ENCODE results near the gene FXYD5.

The FXYD5 gene

GRCh38 chr19:35130761-35131720 is 23.5 kb upstream of the FXYD5 start:
- Histone ChIP-seq H3K27me3 (ENCODE audit: insufficient read depth, poor library complexity, severe bottlenecking) (no peaks in the 10 kb centered on the region), H3K36me3 (ENCODE audit: low read depth) (no peaks in the 10 kb centered on the region), H3K27ac (ENCODE audit: poor library complexity, severe bottlenecking) (no peak overlapping the region), H3K9me3 (ENCODE audit: severe bottlenecking) (no peaks in the 10 kb centered on the region), H3K4me3 (ENCODE audit: severe bottlenecking) (no peak overlapping the region), H3K4me1 (ENCODE audit: insufficient read depth, poor library complexity, severe bottlenecking) (no peaks in the 10 kb centered on the region)
- no peak for TF ChIP-seq CTCF (IDR thresholded peaks at IDR 0.05; ENCODE audit: poor library complexity, severe bottlenecking)
- ATAC-seq (ENCODE audit: low read depth) (no peak), DNase-seq (ENCODE audit: low spot score) (no peak)

GRCh38 chr19:35132254-35132653 is 22.3 kb upstream of the FXYD5 start:
- Histone ChIP-seq H3K27ac (ENCODE audit: poor library complexity, severe bottlenecking) (no peak overlapping the region), H3K9me3 (ENCODE audit: severe bottlenecking) (no peaks in the 10 kb centered on the region), H3K4me1 (ENCODE audit: insufficient read depth, poor library complexity, severe bottlenecking) (no peaks in the 10 kb centered on the region), H3K4me3 (ENCODE audit: severe bottlenecking) (no peak overlapping the region), H3K36me3 (ENCODE audit: low read depth) (no peaks in the 10 kb centered on the region), H3K27me3 (ENCODE audit: insufficient read depth, poor library complexity, severe bottlenecking) (no peaks in the 10 kb centered on the region)
- ATAC-seq (ENCODE audit: low read depth) (no peak), DNase-seq (ENCODE audit: low spot score) (no peak)
- no peak for TF ChIP-seq CTCF (IDR thresholded peaks at IDR 0.05; ENCODE audit: poor library complexity, severe bottlenecking)

GRCh38 chr19:35133826-35134225 is 20.7 kb upstream of the FXYD5 start:
- H3K27ac ChIP-seq (ENCODE audit: poor library complexity, severe bottlenecking) = no peak overlapping the region
- DNase-seq (ENCODE audit: low spot score) (no peak), ATAC-seq (ENCODE audit: low read depth) (no peak)
- H3K9me3 ChIP-seq (ENCODE audit: severe bottlenecking) = no peaks in the 10 kb centered on the region
- H3K27me3 ChIP-seq (ENCODE audit: insufficient read depth, poor library complexity, severe bottlenecking) = no peaks in the 10 kb centered on the region
- H3K36me3 ChIP-seq (ENCODE audit: low read depth) = no peaks in the 10 kb centered on the region
- no peak for TF ChIP-seq CTCF (IDR thresholded peaks at IDR 0.05; ENCODE audit: poor library complexity, severe bottlenecking)
- H3K4me1 ChIP-seq (ENCODE audit: insufficient read depth, poor library complexity, severe bottlenecking) = no peaks in the 10 kb centered on the region
- H3K4me3 ChIP-seq (ENCODE audit: severe bottlenecking) = no peak overlapping the region

GRCh38 chr19:35134601-35135242 is 19.8 kb upstream of the FXYD5 start, which contains the start of gene LGI4:
Gene LGI4, minus strand, starts transcription at chr19:35135059. Its CDS starts 379 bp downstream, at chr19:35134680.
- Histone ChIP-seq H3K9me3 (ENCODE audit: severe bottlenecking) (no peaks in the 10 kb centered on the region), H3K27me3 (ENCODE audit: insufficient read depth, poor library complexity, severe bottlenecking) (no peaks in the 10 kb centered on the region), H3K4me3 (ENCODE audit: severe bottlenecking) (no peak within 1 kb of the TSS), H3K27ac (ENCODE audit: poor library complexity, severe bottlenecking) (no peak within 1 kb of the TSS), H3K36me3 (ENCODE audit: low read depth) (no peaks in the 10 kb centered on the region), H3K4me1 (ENCODE audit: insufficient read depth, poor library complexity, severe bottlenecking) (no peaks in the 10 kb centered on the region)
- no peak for ATAC-seq (ENCODE audit: low read depth)
- no peak for DNase-seq (ENCODE audit: low spot score)
- no peak for TF ChIP-seq CTCF (IDR thresholded peaks at IDR 0.05; ENCODE audit: poor library complexity, severe bottlenecking)

Data from RWPE2 (cell line).